Esophagus squamous epithelium (tissue), 5 donors: ENCODE measurements around the gene RASA2. TPM values are rescaled to one million over a fixed set of nuclear protein-coding genes. Genes with fewer than 3 reads are reported as not detected.

Source experiments
- DNase-seq: peaks from one replicate; lab custom pipeline; 2025; lab: John Stamatoyannopoulos, UW
- H3K27ac ChIP-seq, 4 donors: fragments of 200-600 bp; sonication (generic); one replicate each; pipeline ENCODE4 v1.5.1; 2016 to 2019; ENCODE audit warnings: mild to moderate bottlenecking in 1 of 4
- H3K27me3 ChIP-seq, 4 donors: fragments of 200-600 bp; sonication (generic); 1 replicate in 3 of 4; 2 replicates in 1 of 4; pipeline versions ENCODE4 v1.5.1 to v1.6.0; 2017 to 2021; ENCODE audit warnings: antibody characterized with exemption in 1 of 4
- H3K36me3 ChIP-seq, 3 donors: fragments of 200-600 bp; sonication (generic); one replicate each; pipeline ENCODE4 v1.5.1; 2016 to 2019
- H3K4me1 ChIP-seq, 3 donors: fragments of 200-600 bp; sonication (generic); one replicate each; pipeline ENCODE4 v1.5.1; 2017 to 2019
- H3K4me3 ChIP-seq, 4 donors: fragments of 200-600 bp; sonication (generic); 1 replicate in 3 of 4; 2 replicates in 1 of 4; pipeline ENCODE4 v1.5.1; 2016 to 2019; ENCODE audit warnings: mild to moderate bottlenecking in 2 of 4, moderate library complexity in 1 of 4
- H3K9me3 ChIP-seq, 3 donors: fragments of 200-600 bp; sonication (generic); one replicate each; pipeline ENCODE4 v1.5.1; 2016 to 2019
- CTCF ChIP-seq, 6 experiments: fragments of 450-650 bp in 4 of 6; fragments of 200-600 bp in 2 of 6; sonication (generic) in 2 of 6; IDR thresholded peaks; one replicate each; pipeline ENCODE4 v1.5.1; 2016 to 2019; ENCODE audit warnings: antibody characterized with exemption in 6 of 6, mild to moderate bottlenecking in 4 of 6, moderate library complexity in 4 of 6
- POLR2A ChIP-seq, 4 donors: fragments of 450-650 bp; IDR thresholded peaks; one replicate each; pipeline ENCODE4 v1.6.1; 2017; ENCODE audit warnings: antibody characterized with exemption in 4 of 4, mild to moderate bottlenecking in 4 of 4, moderate library complexity in 3 of 4
- WGBS, 2 donors: methylation state at CpG; one replicate each; pipeline ENCODE4 v1.1.5; 2018; 5-methylcytosine and 5-hydroxymethylcytosine counted together
- intact Hi-C: fragments of 100-400 bp; cut with DNase I; formaldehyde crosslinking; loops from one replicate; pipeline ENCODE4 v1.15.0; 2022
- total RNA-seq, 4 donors: library from RNA; depleted of rRNA; stranded (reverse); fragments of >200 nt; gene quantifications; one replicate each; pipeline ENCODE4 v1.1.0, GENCODE V29; 2016
- donor health status: DM: yes; HTN: yes; CAD: no.

Gene RASA2
- total RNA-seq, 4 donors from 2014 or later = 12.6 to 24.6 (median 19.4) TPM

GRCh38 chr3:141660614-141660947 lies 173.8 kb downstream of the RASA2 start:
- Histone ChIP-seq H3K4me3 (peak overlapping the region; percentile 32 to 66 (median 46)), H3K27me3 (peaks cover 0 to 60% (median 0%) of the 10 kb centered on the region in 4 donors), H3K9me3 (no peaks in the 10 kb centered on the region), H3K27ac (no peak overlapping the region), H3K4me1 (peaks cover 0 to 17% (median 6%) of the 10 kb centered on the region in 3 donors), H3K36me3 (no peaks in the 10 kb centered on the region)
- no peak for DNase-seq
- intact Hi-C loops = no loop called here
- WGBS, 2 donors = 32 to 82% methylated on average over 1 to 7 of the region's 9 CpGs
- TF ChIP-seq CTCF (IDR thresholded peaks at IDR 0.05) (no peak), POLR2A (IDR thresholded peaks at IDR 0.05) (no peak)

- Histone ChIP-seq H3K27me3 (peaks cover 0 to 57% (median 0%) of the 10 kb centered on the region in 4 donors), H3K4me3 (no peak overlapping the region), H3K9me3 (no peaks in the 10 kb centered on the region), H3K36me3 (no peaks in the 10 kb centered on the region), H3K4me1 (peaks cover 0 to 17% (median 6%) of the 10 kb centered on the region in 3 donors), H3K27ac (no peak overlapping the region)
- no peak for DNase-seq
- intact Hi-C loops = no loop called here
- 74 to 91% methylated on average over 9 to 11 of the region's 11 CpGs for WGBS, 2 donors
- TF ChIP-seq POLR2A (IDR thresholded peaks at IDR 0.05) = no peak
- no peak for TF ChIP-seq CTCF (IDR thresholded peaks at IDR 0.05)
Measured at GRCh38 chr3:141661229-141662196, 174.7 kb downstream of the RASA2 start.

- 27 to 67% methylated on average over 3 to 7 of the region's 8 CpGs for WGBS, 2 donors
- Histone ChIP-seq H3K9me3 (no peaks in the 10 kb centered on the region), H3K27me3 (peaks cover 0 to 34% (median 0%) of the 10 kb centered on the region in 4 donors), H3K27ac (no peak overlapping the region), H3K36me3 (no peaks in the 10 kb centered on the region), H3K4me3 (no peak overlapping the region), H3K4me1 (peaks cover 0 to 17% (median 6%) of the 10 kb centered on the region in 3 donors)
- intact Hi-C loops = no loop called here
- DNase-seq = no peak
- TF ChIP-seq POLR2A (IDR thresholded peaks at IDR 0.05) = no peak
- no peak for TF ChIP-seq CTCF (IDR thresholded peaks at IDR 0.05)
Measured at GRCh38 chr3:141663993-141664392, 177.2 kb downstream of the RASA2 start.

Other genes starting within 250 kb of the RASA2 start
- 10 to 100 TPM; 15.6 to 54.4 (median 33.1) TPM for gene ZBTB38, start 118.5 kb upstream of the RASA2 start, total RNA-seq